Measurements from ENCODE around the gene PRDX6. TPM values are rescaled to one million over a fixed set of nuclear protein-coding genes. Genes with fewer than 3 reads are reported as not detected.
"Not testable (repeated sequence)": the region's sequence is repeated elsewhere in the genome, so short reads cannot be mapped to it uniquely, and the experiment has no call there.

PRDX6 gene
- total RNA-seq, 4 donors from 2014 or later: 285 to 478 (median 439) TPM

GRCh38 chr1:173508541-173508940, 31.4 kb downstream of the PRDX6 start:
- no peak overlapping the region for H3K27ac ChIP-seq
- 85 to 86% methylated on average over 2 of the region's 2 CpGs for WGBS, 2 donors
- no peak for DNase-seq (ENCODE audit: low spot score in 2 of 2)

GRCh38 chr1:173509797-173510196, 32.7 kb downstream of the PRDX6 start:
- H3K36me3 ChIP-seq: no peaks in the 10 kb centered on the region
- TF ChIP-seq POLR2A (IDR thresholded peaks at IDR 0.05) (no peak), CTCF (IDR thresholded peaks at IDR 0.05) (no peak), EP300 (IDR thresholded peaks at IDR 0.05) (no peak)
- no peak for DNase-seq (ENCODE audit: low spot score in 2 of 2)
- no peaks in the 10 kb centered on the region for H3K27me3 ChIP-seq
- H3K9me3 ChIP-seq: peaks cover 0 to 7% (median 0%) of the 10 kb centered on the region in 4 donors
- no peaks in the 10 kb centered on the region for H3K4me1 ChIP-seq
- no peak overlapping the region for H3K4me3 ChIP-seq
- 65 to 70% methylated on average over 1 of the region's 1 CpG for WGBS, 2 donors
- no peak overlapping the region for H3K27ac ChIP-seq

More at GRCh38 chr1:173508541-173508940, 31.4 kb downstream of the PRDX6 start:
- Histone ChIP-seq H3K27me3 (no peaks in the 10 kb centered on the region), H3K4me3 (no peak overlapping the region), H3K36me3 (no peaks in the 10 kb centered on the region), H3K9me3 (peaks cover 0 to 2% (median 0%) of the 10 kb centered on the region in 4 donors), H3K4me1 (no peaks in the 10 kb centered on the region)
- TF ChIP-seq EP300 (IDR thresholded peaks at IDR 0.05) (no peak), POLR2A (IDR thresholded peaks at IDR 0.05) (no peak), CTCF (IDR thresholded peaks at IDR 0.05) (no peak)

- not testable (repeated sequence) for H3K4me1 ChIP-seq; H3K36me3 ChIP-seq; DNase-seq (ENCODE audit: low spot score in 2 of 2); H3K27me3 ChIP-seq; H3K9me3 ChIP-seq; H3K4me3 ChIP-seq; H3K27ac ChIP-seq
- 100% methylated on average over 1 of the region's 1 CpG for WGBS, 2 donors
These were observed 37.4 kb downstream of the PRDX6 start for GRCh38 chr1:173514503-173514902.

GRCh38 chr1:173520799-173521198, 43.7 kb downstream of the PRDX6 start:
- no peak for TF ChIP-seq POLR2A (IDR thresholded peaks at IDR 0.05)
- TF ChIP-seq CTCF (IDR thresholded peaks at IDR 0.05): no peak
- TF ChIP-seq EP300 (IDR thresholded peaks at IDR 0.05): no peak

GRCh38 chr1:173523329-173523728, 46.2 kb downstream of the PRDX6 start:
- Histone ChIP-seq H3K4me1 (peaks cover 0 to 16% (median 0%) of the 10 kb centered on the region in 4 donors), H3K27ac (no peak overlapping the region), H3K9me3 (no peaks in the 10 kb centered on the region), H3K4me3 (no peak overlapping the region), H3K27me3 (no peaks in the 10 kb centered on the region), H3K36me3 (no peaks in the 10 kb centered on the region)
- DNase-seq (ENCODE audit: low spot score in 2 of 2): no peak
- WGBS, 2 donors: 95 to 96% methylated on average over 3 of the region's 3 CpGs
- TF ChIP-seq EP300 (IDR thresholded peaks at IDR 0.05) (no peak), CTCF (IDR thresholded peaks at IDR 0.05) (no peak), POLR2A (IDR thresholded peaks at IDR 0.05) (no peak)

More at GRCh38 chr1:173520799-173521198, 43.7 kb downstream of the PRDX6 start:
- H3K36me3 ChIP-seq: no peaks in the 10 kb centered on the region
- no peaks in the 10 kb centered on the region for H3K9me3 ChIP-seq
- 74 to 82% methylated on average over 2 of the region's 2 CpGs for WGBS, 2 donors
- no peaks in the 10 kb centered on the region for H3K27me3 ChIP-seq
- H3K27ac ChIP-seq: no peak overlapping the region
- H3K4me3 ChIP-seq: no peak overlapping the region
- no peaks in the 10 kb centered on the region for H3K4me1 ChIP-seq
- no peak for DNase-seq (ENCODE audit: low spot score in 2 of 2)

GRCh38 chr1:173525926-173526325, 48.8 kb downstream of the PRDX6 start:
- Histone ChIP-seq H3K27me3 (no peaks in the 10 kb centered on the region), H3K4me1 (peaks cover 0 to 17% (median 0%) of the 10 kb centered on the region in 4 donors), H3K4me3 (no peak overlapping the region), H3K27ac (no peak overlapping the region), H3K9me3 (no peaks in the 10 kb centered on the region), H3K36me3 (no peaks in the 10 kb centered on the region)
- DNase-seq (ENCODE audit: low spot score in 2 of 2): no peak
- TF ChIP-seq POLR2A (IDR thresholded peaks at IDR 0.05): no peak
- no peak for TF ChIP-seq EP300 (IDR thresholded peaks at IDR 0.05)
- no peak for TF ChIP-seq CTCF (IDR thresholded peaks at IDR 0.05)
- WGBS, 2 donors: 61 to 70% methylated on average over 1 of the region's 1 CpG

All from tibial nerve (tissue), 4 donors.